ENCODE measurements around the gene DGKI. TPM values are rescaled to one million over a fixed set of nuclear protein-coding genes. Genes with fewer than 3 reads are reported as not detected.

Gene DGKI
- total RNA-seq, 1 donor from 2014 or later = 1.3 TPM

DNA sequence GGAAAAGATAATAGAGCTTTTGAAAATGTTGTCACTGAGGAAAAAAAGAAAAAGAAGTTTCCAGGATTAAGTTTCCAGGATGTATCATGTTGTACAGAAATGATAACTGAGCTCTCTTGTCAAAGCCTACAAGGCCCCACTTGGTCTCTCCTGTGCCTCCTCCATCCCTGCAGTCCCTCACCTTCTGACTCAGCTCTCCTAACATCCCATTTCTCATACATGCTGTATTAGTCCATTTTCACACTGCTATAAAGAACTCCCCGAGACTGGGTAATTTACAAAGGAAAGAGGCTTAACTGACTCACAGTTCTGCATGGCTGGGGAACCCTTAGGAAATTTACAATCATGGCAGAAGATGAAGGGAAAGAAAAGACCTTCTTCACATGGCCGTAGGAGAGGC lies 3.8 kb upstream of the DGKI start:
- TF ChIP-seq, protein P1, sequence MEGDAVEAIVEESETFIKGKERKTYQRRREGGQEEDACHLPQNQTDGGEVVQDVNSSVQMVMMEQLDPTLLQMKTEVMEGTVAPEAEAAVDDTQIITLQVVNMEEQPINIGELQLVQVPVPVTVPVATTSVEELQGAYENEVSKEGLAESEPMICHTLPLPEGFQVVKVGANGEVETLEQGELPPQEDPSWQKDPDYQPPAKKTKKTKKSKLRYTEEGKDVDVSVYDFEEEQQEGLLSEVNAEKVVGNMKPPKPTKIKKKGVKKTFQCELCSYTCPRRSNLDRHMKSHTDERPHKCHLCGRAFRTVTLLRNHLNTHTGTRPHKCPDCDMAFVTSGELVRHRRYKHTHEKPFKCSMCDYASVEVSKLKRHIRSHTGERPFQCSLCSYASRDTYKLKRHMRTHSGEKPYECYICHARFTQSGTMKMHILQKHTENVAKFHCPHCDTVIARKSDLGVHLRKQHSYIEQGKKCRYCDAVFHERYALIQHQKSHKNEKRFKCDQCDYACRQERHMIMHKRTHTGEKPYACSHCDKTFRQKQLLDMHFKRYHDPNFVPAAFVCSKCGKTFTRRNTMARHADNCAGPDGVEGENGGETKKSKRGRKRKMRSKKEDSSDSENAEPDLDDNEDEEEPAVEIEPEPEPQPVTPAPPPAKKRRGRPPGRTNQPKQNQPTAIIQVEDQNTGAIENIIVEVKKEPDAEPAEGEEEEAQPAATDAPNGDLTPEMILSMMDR (IDR thresholded peaks at IDR 0.05; ENCODE audit: borderline replicate concordance) = no peak
- peaks cover 12% of the 10 kb centered on the region for H3K4me1 ChIP-seq
- H3K27ac ChIP-seq (replicated peaks) = no peak overlapping the region
- intact Hi-C loops (cut with micrococcal nuclease) = no loop called here
- H3K4me3 ChIP-seq = no peak overlapping the region
- DNase-seq = no peak
- H3K36me3 ChIP-seq = no peaks in the 10 kb centered on the region
- H3K9me3 ChIP-seq (replicated peaks) = no peaks in the 10 kb centered on the region
- peaks cover 22% of the 10 kb centered on the region for H3K27me3 ChIP-seq (ENCODE audit: low read depth)

DNA sequence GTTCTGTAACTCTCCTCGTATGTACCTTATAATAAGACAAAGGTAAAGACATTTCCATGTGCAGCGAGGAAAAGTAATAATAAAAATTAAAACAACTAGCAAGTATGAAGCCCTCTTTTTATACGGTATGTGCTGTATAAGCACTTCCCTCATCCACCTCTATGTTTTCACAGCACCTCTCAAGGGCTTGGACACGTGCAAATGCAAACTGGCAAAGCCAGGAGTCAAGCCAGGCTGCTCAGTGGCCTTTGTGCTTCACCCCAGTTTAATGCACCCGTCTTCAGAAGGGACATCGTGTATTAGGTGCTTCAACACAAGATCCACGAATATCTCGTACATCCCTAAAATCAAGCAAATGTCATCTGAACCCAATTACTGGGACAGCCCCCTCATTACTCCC lies 1.3 kb upstream of the DGKI start:
- no peak overlapping the region for H3K27ac ChIP-seq (replicated peaks)
- H3K36me3 ChIP-seq = no peaks in the 10 kb centered on the region
- TF ChIP-seq, protein P1 (IDR thresholded peaks at IDR 0.05; ENCODE audit: borderline replicate concordance) = no peak
- intact Hi-C loops (cut with micrococcal nuclease) = no loop called here
- H3K27me3 ChIP-seq (ENCODE audit: low read depth) = peaks cover 41% of the 10 kb centered on the region
- H3K9me3 ChIP-seq (replicated peaks) = no peaks in the 10 kb centered on the region
- no peak for DNase-seq
- no peak overlapping the region for H3K4me3 ChIP-seq
- peaks cover 12% of the 10 kb centered on the region for H3K4me1 ChIP-seq

DNA sequence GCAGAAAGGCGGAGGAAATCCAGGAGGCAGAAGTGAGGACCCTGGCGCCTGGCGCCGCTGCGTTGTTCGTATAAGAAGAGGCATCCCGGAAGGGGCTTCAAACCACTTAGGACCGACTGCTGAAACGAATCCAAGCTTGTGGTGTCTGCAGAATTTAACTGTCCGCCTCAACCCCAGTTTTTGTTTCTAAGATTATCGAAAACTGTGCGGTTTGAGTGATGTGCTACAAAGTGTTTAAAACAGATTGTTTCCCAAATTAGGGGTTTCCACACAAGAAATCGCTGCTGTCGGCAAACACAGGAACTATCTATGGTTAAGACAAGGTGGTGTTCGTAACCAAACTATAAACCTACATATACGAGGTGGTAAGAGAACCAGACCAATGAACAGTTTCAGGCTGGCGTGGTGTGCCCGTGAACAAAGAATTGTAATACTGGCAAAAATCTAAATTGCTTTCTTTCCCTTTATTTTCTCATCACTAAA lies 835 bp upstream of the DGKI start:
- Histone ChIP-seq H3K4me1 (peaks cover 12% of the 10 kb centered on the region), H3K36me3 (no peaks in the 10 kb centered on the region), H3K27me3 (ENCODE audit: low read depth) (peaks cover 41% of the 10 kb centered on the region), H3K9me3 (replicated peaks) (no peaks in the 10 kb centered on the region), H3K4me3 (peak overlapping the region; percentile 61), H3K27ac (replicated peaks) (no peak overlapping the region)
- TF ChIP-seq, protein P1 (IDR thresholded peaks at IDR 0.05; ENCODE audit: borderline replicate concordance) = no peak
- intact Hi-C loops (cut with micrococcal nuclease) = no loop called here
- DNase-seq = no peak

DNA sequence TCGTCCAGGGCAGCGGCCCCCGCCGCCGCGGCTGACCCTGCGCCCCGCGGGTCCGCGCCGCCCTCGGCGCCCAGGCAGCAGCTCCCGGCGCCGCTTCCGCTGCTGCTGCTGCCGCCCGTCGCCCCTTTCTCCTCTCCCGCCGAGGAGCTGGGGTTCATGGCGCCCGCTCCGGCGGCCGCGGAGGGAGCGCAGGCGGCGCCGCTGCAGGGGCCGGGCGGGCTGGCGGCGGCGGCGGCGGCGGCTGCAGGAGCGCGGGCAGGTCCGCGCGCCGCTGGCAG lies 286 bp downstream of the DGKI start:
- intact Hi-C loops (cut with micrococcal nuclease) = no loop called here
- DNase-seq = no peak
- TF ChIP-seq, protein P1 (IDR thresholded peaks at IDR 0.05; ENCODE audit: borderline replicate concordance) = no peak
- Histone ChIP-seq H3K4me1 (peaks cover 12% of the 10 kb centered on the region), H3K27ac (replicated peaks) (no peak overlapping the region), H3K4me3 (peak overlapping the region; percentile 61), H3K9me3 (replicated peaks) (no peaks in the 10 kb centered on the region), H3K27me3 (ENCODE audit: low read depth) (peaks cover 41% of the 10 kb centered on the region), H3K36me3 (no peaks in the 10 kb centered on the region)

DNA sequence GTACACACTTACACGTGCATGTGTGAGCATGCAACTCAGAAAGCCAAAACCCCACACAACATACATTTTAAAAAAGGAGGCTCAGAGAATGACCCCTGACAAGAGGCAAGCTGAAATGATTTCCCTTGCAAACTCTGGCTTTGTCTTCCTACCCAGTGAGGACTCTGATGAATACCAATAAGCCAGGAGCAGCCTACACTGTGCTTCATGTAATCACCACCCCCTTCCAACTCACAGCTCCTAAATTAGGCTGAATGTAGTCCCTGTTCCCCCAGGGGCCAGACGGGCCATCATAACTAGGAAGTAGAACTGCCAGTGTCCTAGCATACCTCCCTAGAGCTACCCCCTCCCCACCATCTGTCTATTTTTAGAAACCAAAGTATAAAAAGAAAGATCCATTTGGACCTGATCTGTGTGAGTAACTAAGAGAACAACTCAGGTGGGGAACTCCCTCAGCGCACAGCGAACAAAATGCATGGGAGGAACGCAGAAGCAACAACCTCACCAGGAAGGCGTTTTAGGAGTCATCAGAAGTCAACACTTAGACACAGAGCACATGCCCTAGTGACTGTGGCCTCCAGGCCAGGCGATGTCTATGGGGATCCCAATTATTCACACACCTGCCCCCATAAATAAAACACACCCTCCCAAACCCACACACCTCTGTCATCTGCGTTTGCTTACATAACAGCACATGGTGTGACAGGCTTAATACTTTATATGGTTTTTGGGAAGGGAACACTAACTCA lies 1.9 kb downstream of the DGKI start:
- Histone ChIP-seq H3K27ac (replicated peaks) (no peak overlapping the region), H3K4me3 (no peak overlapping the region), H3K36me3 (no peaks in the 10 kb centered on the region), H3K27me3 (ENCODE audit: low read depth) (peaks cover 41% of the 10 kb centered on the region), H3K9me3 (replicated peaks) (no peaks in the 10 kb centered on the region), H3K4me1 (peaks cover 12% of the 10 kb centered on the region)
- TF ChIP-seq, protein P1 (IDR thresholded peaks at IDR 0.05; ENCODE audit: borderline replicate concordance) = no peak
- intact Hi-C loops (cut with micrococcal nuclease) = no loop called here
- no peak for DNase-seq

Measured in left ventricle myocardium inferior (tissue), 1 donor.